HG03095 (cell line): Measurements from ENCODE around the gene CENPT.
"Not testable (repeated sequence)": the region's sequence is repeated elsewhere in the genome, so short reads cannot be mapped to it uniquely, and the experiment has no call there.

ENCODE experiments used
- ATAC-seq: cut with Tn5 transposase; IDR thresholded peaks from one replicate; pipeline ENCODE4 v1.9.1; 2021; ENCODE audit warnings: moderate library complexity; ENCODE audit not compliant: unreplicated experiment

CENPT gene

GRCh38 chr16:67878232-67878631 lies 30.7 kb upstream of the CENPT start:
- no peak for ATAC-seq

GRCh38 chr16:67877064-67877463 lies 29.6 kb upstream of the CENPT start:
- no peak for ATAC-seq

- ATAC-seq, result no peak
Measured at GRCh38 chr16:67874372-67874771, 26.9 kb upstream of the CENPT start.

- ATAC-seq, result no peak
Measured at GRCh38 chr16:67873435-67874370, 26.2 kb upstream of the CENPT start.

GRCh38 chr16:67872631-67873434 lies 25.3 kb upstream of the CENPT start, which contains the start of gene EDC4:
Gene EDC4 (plus strand): TSS chr16:67873052. CDS start chr16:67873262, 210 bp downstream.
- ATAC-seq, result peak; percentile 58

GRCh38 chr16:67872131-67872630 lies 24.7 kb upstream of the CENPT start:
- no peak for ATAC-seq

- no peak for ATAC-seq
Measured at GRCh38 chr16:67871256-67871655, 23.8 kb upstream of the CENPT start.

- ATAC-seq, result no peak
Measured at GRCh38 chr16:67869653-67870052, 22.2 kb upstream of the CENPT start.

GRCh38 chr16:67868290-67868689 lies 20.8 kb upstream of the CENPT start:
- ATAC-seq, result no peak

GRCh38 chr16:67865318-67865717 lies 17.8 kb upstream of the CENPT start:
- no peak for ATAC-seq

- ATAC-seq, result no peak
Measured at GRCh38 chr16:67864594-67864993, 17.1 kb upstream of the CENPT start.

GRCh38 chr16:67864044-67864443 lies 16.6 kb upstream of the CENPT start:
- not testable (repeated sequence) for ATAC-seq

GRCh38 chr16:67862623-67863583 lies 15.4 kb upstream of the CENPT start:
- ATAC-seq, result no peak

- no peak for ATAC-seq
Measured at GRCh38 chr16:67861877-67862276, 14.4 kb upstream of the CENPT start.

GRCh38 chr16:67860589-67861398 lies 13.3 kb upstream of the CENPT start:
- no peak for ATAC-seq

- ATAC-seq, result no peak
Measured at GRCh38 chr16:67858500-67858899, 11.0 kb upstream of the CENPT start.

GRCh38 chr16:67857547-67858233 lies 10.2 kb upstream of the CENPT start:
- no peak for ATAC-seq

GRCh38 chr16:67856927-67857546 lies 9.5 kb upstream of the CENPT start:
- ATAC-seq, result no peak

- no peak for ATAC-seq
Measured at GRCh38 chr16:67855789-67856188, 8.3 kb upstream of the CENPT start.
